ENCODE measurements around the gene CEP131.
"Not testable (repeated sequence)": the region's sequence is repeated elsewhere in the genome, so short reads cannot be mapped to it uniquely, and the experiment has no call there.

Gene CEP131

DNA sequence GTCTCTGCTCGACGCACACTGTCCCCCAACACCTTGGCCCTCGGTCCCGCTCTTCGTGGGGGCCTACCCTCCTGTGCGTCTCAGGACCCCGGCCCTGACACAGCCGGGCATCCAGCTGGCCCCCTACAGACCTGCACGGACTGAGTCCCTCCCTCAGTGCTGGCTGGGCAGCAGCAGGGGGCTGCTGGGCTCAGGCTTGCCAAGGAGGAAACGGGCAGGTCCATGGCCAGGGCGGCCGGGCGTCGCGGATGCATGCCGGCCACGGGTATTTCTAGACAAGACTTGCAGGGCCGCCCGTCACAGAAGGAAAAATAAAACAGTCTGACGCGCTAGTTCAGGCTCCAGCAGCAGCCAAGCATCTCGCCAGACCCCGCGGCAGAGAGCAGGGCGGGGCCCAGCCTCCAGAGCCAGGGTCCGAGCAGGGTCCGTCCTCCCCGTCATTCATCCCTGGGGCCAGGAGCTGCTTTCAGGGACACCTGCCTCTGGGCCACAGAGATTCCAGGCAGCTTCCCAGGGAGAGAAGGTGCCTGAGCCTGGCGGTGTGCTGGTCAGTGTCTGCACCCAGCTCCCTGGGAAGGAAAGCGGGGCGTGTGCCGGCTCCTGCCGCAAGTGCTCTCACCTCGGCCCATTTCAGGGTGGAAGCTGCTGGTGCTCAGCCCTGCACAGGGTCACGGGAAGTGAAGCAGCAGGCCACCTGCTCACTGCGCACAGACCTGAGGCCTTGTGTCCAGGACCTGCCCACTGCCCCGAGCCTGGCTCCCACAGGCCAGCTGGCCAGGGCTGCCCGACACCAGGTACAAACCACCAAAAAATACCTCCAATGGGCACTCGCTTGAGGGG lies 64.7 kb downstream of the CEP131 start:
- H3K27ac ChIP-seq, result no peak overlapping the region
- no peak overlapping the region for H3K9ac ChIP-seq
- H3K4me1 ChIP-seq, result no peaks in the 10 kb centered on the region
- no peaks in the 10 kb centered on the region for H3K79me2 ChIP-seq
- H3K4me3 ChIP-seq (ENCODE audit: low read depth, low read length), result no peak overlapping the region
- H3K9me3 ChIP-seq (ENCODE audit: control insufficient read depth, low read length), result no peaks in the 10 kb centered on the region
- no peak overlapping the region for H2AFZ ChIP-seq
- H3K4me2 ChIP-seq (ENCODE audit: low read length), result no peak overlapping the region
- H3K36me3 ChIP-seq (ENCODE audit: control insufficient read depth, insufficient read depth, low read length), result no peaks in the 10 kb centered on the region
- H3K27me3 ChIP-seq (ENCODE audit: control insufficient read depth, insufficient read depth, low read length), result no peaks in the 10 kb centered on the region
- TF ChIP-seq, protein P1, sequence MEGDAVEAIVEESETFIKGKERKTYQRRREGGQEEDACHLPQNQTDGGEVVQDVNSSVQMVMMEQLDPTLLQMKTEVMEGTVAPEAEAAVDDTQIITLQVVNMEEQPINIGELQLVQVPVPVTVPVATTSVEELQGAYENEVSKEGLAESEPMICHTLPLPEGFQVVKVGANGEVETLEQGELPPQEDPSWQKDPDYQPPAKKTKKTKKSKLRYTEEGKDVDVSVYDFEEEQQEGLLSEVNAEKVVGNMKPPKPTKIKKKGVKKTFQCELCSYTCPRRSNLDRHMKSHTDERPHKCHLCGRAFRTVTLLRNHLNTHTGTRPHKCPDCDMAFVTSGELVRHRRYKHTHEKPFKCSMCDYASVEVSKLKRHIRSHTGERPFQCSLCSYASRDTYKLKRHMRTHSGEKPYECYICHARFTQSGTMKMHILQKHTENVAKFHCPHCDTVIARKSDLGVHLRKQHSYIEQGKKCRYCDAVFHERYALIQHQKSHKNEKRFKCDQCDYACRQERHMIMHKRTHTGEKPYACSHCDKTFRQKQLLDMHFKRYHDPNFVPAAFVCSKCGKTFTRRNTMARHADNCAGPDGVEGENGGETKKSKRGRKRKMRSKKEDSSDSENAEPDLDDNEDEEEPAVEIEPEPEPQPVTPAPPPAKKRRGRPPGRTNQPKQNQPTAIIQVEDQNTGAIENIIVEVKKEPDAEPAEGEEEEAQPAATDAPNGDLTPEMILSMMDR (IDR thresholded peaks at IDR 0.05), result no peak

DNA sequence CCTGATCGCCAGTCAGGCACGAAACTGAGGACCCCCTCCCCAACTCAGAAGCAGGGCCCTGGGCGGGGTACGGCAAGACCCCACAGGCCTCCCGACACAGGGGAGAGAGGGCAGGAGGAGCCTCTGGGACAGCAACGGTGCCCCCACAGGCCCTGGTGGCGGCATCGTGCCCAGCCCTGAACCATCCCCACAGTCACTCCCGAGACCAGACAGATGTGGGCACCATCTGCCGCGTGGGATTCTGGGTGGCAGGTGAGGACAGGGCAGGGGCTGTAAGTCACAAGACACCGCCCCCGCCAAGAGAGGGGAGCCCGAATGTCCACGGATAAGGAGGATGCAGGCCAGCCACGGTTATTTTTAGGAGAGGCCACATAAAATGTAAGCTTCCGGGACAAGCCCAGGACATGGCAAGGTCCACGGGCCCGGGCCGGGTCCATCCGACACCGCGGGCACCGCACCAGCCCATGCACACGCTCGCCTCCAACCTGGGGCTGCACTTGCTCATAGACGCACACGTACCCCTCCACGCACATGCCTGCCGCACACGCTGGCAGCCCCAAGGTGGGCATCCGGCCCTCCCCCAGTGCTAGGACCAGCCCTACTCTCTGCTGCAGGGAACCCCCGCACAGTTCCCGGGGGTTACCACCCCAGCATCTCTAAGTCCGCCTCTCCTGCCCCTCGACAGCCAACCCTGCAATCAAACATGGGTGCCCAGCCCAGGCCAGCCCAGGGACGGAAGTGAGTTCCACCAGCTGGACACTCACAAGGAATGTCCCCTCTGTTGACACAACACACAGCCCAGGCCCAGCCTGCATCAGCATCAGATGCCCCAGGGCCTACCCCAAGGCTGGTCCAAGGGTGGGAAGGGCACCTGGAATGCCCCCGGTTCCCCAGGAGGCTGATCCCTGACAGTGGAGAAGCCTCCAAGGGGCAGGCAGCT lies 65.6 kb downstream of the CEP131 start:
- TF ChIP-seq, protein P1 (IDR thresholded peaks at IDR 0.05), result no peak
- no peak overlapping the region for H3K9ac ChIP-seq
- H3K36me3 ChIP-seq (ENCODE audit: control insufficient read depth, insufficient read depth, low read length), result no peaks in the 10 kb centered on the region
- H3K9me3 ChIP-seq (ENCODE audit: control insufficient read depth, low read length), result no peaks in the 10 kb centered on the region
- H2AFZ ChIP-seq, result no peak overlapping the region
- no peak overlapping the region for H3K4me2 ChIP-seq (ENCODE audit: low read length)
- no peak overlapping the region for H3K27ac ChIP-seq
- no peak overlapping the region for H3K4me3 ChIP-seq (ENCODE audit: low read depth, low read length)
- no peaks in the 10 kb centered on the region for H3K27me3 ChIP-seq (ENCODE audit: control insufficient read depth, insufficient read depth, low read length)
- H3K4me1 ChIP-seq, result no peaks in the 10 kb centered on the region
- H3K79me2 ChIP-seq, result no peaks in the 10 kb centered on the region

DNA sequence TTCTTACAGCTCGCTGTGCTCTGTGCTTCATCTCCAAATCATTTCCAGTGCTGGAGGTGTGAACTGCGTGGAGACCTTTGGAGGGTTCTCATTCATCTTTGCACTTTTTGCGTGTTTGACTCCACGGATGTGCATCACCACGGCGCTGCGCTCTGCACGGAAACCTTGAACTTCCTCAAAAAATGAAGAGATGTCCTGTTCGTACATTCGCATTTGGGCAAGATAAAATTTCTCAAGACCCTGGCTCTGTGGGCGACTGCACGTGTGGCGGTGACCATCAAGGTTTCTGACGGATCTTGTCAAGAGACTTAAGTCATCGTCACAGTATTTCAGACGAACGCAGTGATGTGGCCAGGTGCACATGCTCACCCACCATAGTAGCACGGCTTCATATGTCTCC lies 67.8 kb downstream of the CEP131 start:
- Histone ChIP-seq H3K36me3 (ENCODE audit: control insufficient read depth, insufficient read depth, low read length) (no peaks in the 10 kb centered on the region), H2AFZ (no peak overlapping the region), H3K4me1 (no peaks in the 10 kb centered on the region), H3K9ac (no peak overlapping the region), H3K9me3 (ENCODE audit: control insufficient read depth, low read length) (no peaks in the 10 kb centered on the region), H3K27ac (no peak overlapping the region), H3K4me2 (ENCODE audit: low read length) (no peak overlapping the region), H3K27me3 (ENCODE audit: control insufficient read depth, insufficient read depth, low read length) (no peaks in the 10 kb centered on the region), H3K79me2 (no peaks in the 10 kb centered on the region), H3K4me3 (ENCODE audit: low read depth, low read length) (no peak overlapping the region)
- TF ChIP-seq, protein P1 (IDR thresholded peaks at IDR 0.05), result no peak

DNA sequence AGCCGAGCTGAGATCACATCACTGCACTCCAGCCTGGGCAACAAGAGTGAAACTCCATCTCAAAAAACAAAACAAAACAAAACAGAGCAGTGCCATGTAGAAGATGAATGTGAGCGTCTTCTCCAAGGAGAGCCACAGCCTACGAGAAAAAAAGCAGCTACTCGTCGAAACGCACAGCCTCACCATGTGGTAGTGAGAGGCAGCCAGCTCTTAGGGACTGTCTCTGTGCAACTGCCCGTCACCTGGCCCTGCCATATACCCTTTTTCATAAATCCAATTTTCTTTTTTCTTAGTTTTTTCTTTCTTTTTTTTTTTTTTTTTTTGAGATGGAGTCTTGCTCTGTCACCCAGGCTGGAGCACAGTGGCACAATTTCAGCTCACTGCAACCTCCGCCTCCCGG lies 68.7 kb downstream of the CEP131 start:
- not testable (repeated sequence) for H3K4me2 ChIP-seq (ENCODE audit: low read length); H3K4me3 ChIP-seq (ENCODE audit: low read depth, low read length); H3K4me1 ChIP-seq; H3K27me3 ChIP-seq (ENCODE audit: control insufficient read depth, insufficient read depth, low read length); H3K36me3 ChIP-seq (ENCODE audit: control insufficient read depth, insufficient read depth, low read length); H3K27ac ChIP-seq; H3K9ac ChIP-seq; H3K79me2 ChIP-seq; H2AFZ ChIP-seq; H3K9me3 ChIP-seq (ENCODE audit: control insufficient read depth, low read length)

DNA sequence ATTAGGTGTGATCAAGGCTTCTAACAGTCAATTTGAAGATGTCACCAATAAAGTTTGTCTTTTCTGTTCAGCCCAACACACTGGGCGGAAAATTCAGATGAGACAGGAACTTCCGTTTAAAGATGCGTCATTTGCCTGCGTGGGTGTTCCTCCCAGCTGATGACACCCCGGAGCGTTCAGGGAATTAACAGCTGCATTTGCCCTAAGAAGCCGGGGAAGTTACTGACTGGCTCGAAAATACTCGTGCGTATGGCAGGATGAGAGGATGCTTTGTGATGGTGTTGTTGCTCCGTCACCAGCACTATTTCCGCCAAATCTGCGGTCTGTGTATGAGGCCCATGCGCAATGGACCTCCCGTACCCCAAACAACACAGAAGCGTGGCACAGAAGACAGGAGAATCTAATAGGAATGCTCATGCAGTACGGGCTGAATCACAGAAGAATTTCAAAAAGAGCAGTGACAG lies 69.4 kb downstream of the CEP131 start:
- no peak overlapping the region for H3K27ac ChIP-seq
- H3K9ac ChIP-seq, result no peak overlapping the region

More for the DNA sequence above, 69.4 kb downstream of the CEP131 start:
- Histone ChIP-seq H3K4me3 (ENCODE audit: low read depth, low read length) (no peak overlapping the region), H2AFZ (no peak overlapping the region), H3K4me2 (ENCODE audit: low read length) (no peak overlapping the region), H3K36me3 (ENCODE audit: control insufficient read depth, insufficient read depth, low read length) (no peaks in the 10 kb centered on the region), H3K27me3 (ENCODE audit: control insufficient read depth, insufficient read depth, low read length) (no peaks in the 10 kb centered on the region), H3K4me1 (no peaks in the 10 kb centered on the region), H3K9me3 (ENCODE audit: control insufficient read depth, low read length) (no peaks in the 10 kb centered on the region), H3K79me2 (no peaks in the 10 kb centered on the region)
- TF ChIP-seq, protein P1 (IDR thresholded peaks at IDR 0.05), result no peak

Measured in parathyroid adenoma (tissue), 2 donors.